HepG2 (cell line): Measurements from ENCODE around the gene SBK3. TPM values are rescaled to one million over a fixed set of nuclear protein-coding genes. Genes with fewer than 3 reads are reported as not detected.

Source experiments
- ATAC-seq: fragments of 200-7000 bp; cut with Tn5 transposase; 3 replicates; pipeline ENCODE4 v1.9.1; 2020; ENCODE audit warnings: mild to moderate bottlenecking, moderate library complexity
- BruUV-seq: library from RNA; stranded (reverse); fragments of 400-500 nt; replicated peaks from 2 replicates; lab custom pipeline; 2021; lab: Mats Ljungman, UMichigan
- CTCF ChIA-PET: fragments of 300-600 bp; formaldehyde crosslinking; extraction: SDS; loops from one replicate; lab custom pipeline; 2021; ENCODE audit warnings: low total read pairs, inconsistent platforms, low intra/inter-chr PET ratio; lab: Yijun Ruan, JAX
- POLR2A ChIA-PET: fragments of 350-600 bp; sonication (Branson Sonifier 250); formaldehyde crosslinking; loops from one replicate; lab custom pipeline; 2020; ENCODE audit warnings: antibody characterized with exemption, inconsistent platforms; lab: Yijun Ruan, JAX
- DNase-seq: peaks from one replicate; pipeline ENCODE4 v3.0.0-alpha.2; 2015; ENCODE audit warnings: low spot score
- FAIRE-seq: peaks from 3 replicates; lab custom pipeline; 2011; peaks lifted over from hg19 to GRCh38; lab: Jason Lieb, UNC
- H2AFZ ChIP-seq: one replicate; pipeline ENCODE4 v1.6.1; 2011; ENCODE audit warnings: low read length, inconsistent platforms
- H3K27ac ChIP-seq: fragments of 300-600 bp; 3 replicates; pipeline ENCODE4 v1.8.0; 2011; ENCODE audit warnings: mixed run types, mild to moderate bottlenecking, mixed read lengths, low read length, inconsistent platforms; ENCODE audit not compliant: insufficient read depth; ENCODE audit errors: extremely low read length
- H3K27me3 ChIP-seq, 2 experiments: fragments of 200-600 bp in 1 of 2; 2 replicates in 1 of 2; 3 replicates in 1 of 2; pipeline versions ENCODE4 v1.6.0 to v1.8.0; 2011; ENCODE audit warnings: low read length in 2 of 2, mild to moderate bottlenecking in 2 of 2, moderate library complexity in 2 of 2, inconsistent platforms in 1 of 2; ENCODE audit not compliant: insufficient read depth in 2 of 2, control insufficient read depth in 1 of 2
- H3K36me3 ChIP-seq, 2 experiments: fragments of 200-600 bp in 1 of 2; replicated peaks in 1 of 2; 2 replicates in 1 of 2; 3 replicates in 1 of 2; pipeline versions ENCODE4 v1.5.1 to v1.8.0; 2011; ENCODE audit warnings: low read length in 2 of 2, inconsistent platforms in 1 of 2; ENCODE audit not compliant: insufficient read depth in 2 of 2, control insufficient read depth in 1 of 2
- H3K4me1 ChIP-seq: 2 replicates; pipeline ENCODE4 v1.5.1; 2012; ENCODE audit warnings: low read length, inconsistent platforms; ENCODE audit not compliant: insufficient read depth
- H3K4me2 ChIP-seq: 2 replicates; pipeline ENCODE4 v1.6.0; 2011; ENCODE audit warnings: low read depth, low read length, inconsistent platforms
- H3K4me3 ChIP-seq, 3 experiments: fragments of 200-600 bp in 1 of 3; sonication (generic), shearing (Covaris generic) in 1 of 3; replicated peaks in 1 of 3; 2 replicates each; pipeline ENCODE4 v1.5.1; 2011 to 2016; ENCODE audit warnings: low read length in 3 of 3, inconsistent platforms in 2 of 3, low read depth in 2 of 3, mild to moderate bottlenecking in 2 of 3, control low read depth in 1 of 3, mixed read lengths in 1 of 3; ENCODE audit not compliant: insufficient read depth in 1 of 3
- H3K79me2 ChIP-seq: one replicate; pipeline ENCODE4 v1.6.1; 2011; ENCODE audit warnings: low read length, inconsistent platforms; ENCODE audit not compliant: insufficient read depth
- H3K9ac ChIP-seq: 2 replicates; pipeline ENCODE4 v1.6.0; 2011; ENCODE audit warnings: mild to moderate bottlenecking, low read depth, low read length, inconsistent platforms; ENCODE audit not compliant: insufficient read depth
- H3K9me3 ChIP-seq: 2 replicates; pipeline ENCODE4 v1.5.1; 2012; ENCODE audit warnings: mild to moderate bottlenecking, low read length
- H4K20me1 ChIP-seq: 2 replicates; pipeline ENCODE4 v1.6.0; 2011; ENCODE audit warnings: inconsistent platforms, mild to moderate bottlenecking, low read length, moderate library complexity; ENCODE audit not compliant: insufficient read depth
- HNF1A ChIP-seq, 2 experiments: sonication (generic) in 1 of 2; formaldehyde crosslinking in 1 of 2; IDR thresholded peaks; 2 replicates each; pipeline versions ENCODE4 v1.4.0 to v1.6.1; 2016 to 2020; ENCODE audit warnings: borderline replicate concordance in 1 of 2, low read depth in 1 of 2, mild to moderate bottlenecking in 1 of 2, missing genetic modification reagents in 1 of 2
- TFE3 ChIP-seq: IDR thresholded peaks from 2 replicates; pipeline ENCODE4 v1.6.1; 2016
- U2AF2 ChIP-seq: fragments of 200-400 bp; formaldehyde crosslinking; IDR thresholded peaks from 2 replicates; pipeline ENCODE4 v1.6.1; 2017; ENCODE audit warnings: low read depth, mild to moderate bottlenecking, low read length
- ZNF275 ChIP-seq: sonication (generic); formaldehyde crosslinking; IDR thresholded peaks from 2 replicates; pipeline ENCODE4 v1.8.0; 2022; ENCODE audit warnings: missing genetic modification reagents, mild to moderate bottlenecking, inconsistent platforms, borderline replicate concordance
- ZNF430 ChIP-seq: sonication (generic); formaldehyde crosslinking; IDR thresholded peaks from 2 replicates; pipeline ENCODE4 v1.9.0; 2021; ENCODE audit warnings: mild to moderate bottlenecking, missing genetic modification reagents
- ZNF687 ChIP-seq: sonication (generic); formaldehyde crosslinking; IDR thresholded peaks from 2 replicates; pipeline ENCODE4 v1.5.1; 2020; ENCODE audit warnings: mild to moderate bottlenecking, missing genetic modification reagents, moderate library complexity
- WGBS: methylation state at CpG from one replicate; pipeline ENCODE4 v1.1.6; 2017; ENCODE audit warnings: low lambda C conversion rate; 5-methylcytosine and 5-hydroxymethylcytosine counted together
- in situ Hi-C: cut with HindIII; loops from 2 replicates; pipeline ENCODE4 v1.10.0; 2017; ENCODE audit warnings: low pct_unique_long_range_greater_than_20kb; ENCODE audit not compliant: extremely low pct_ligation_motif_present
- intact Hi-C: fragments of 100-400 bp; cut with micrococcal nuclease; formaldehyde crosslinking; loops from one replicate; pipeline ENCODE4 v1.10.0; 2022; ENCODE audit not compliant: unreplicated experiment
- polyA plus RNA-seq, 8 experiments: library from polyadenylated mRNA; depleted of rRNA in 3 of 8; stranded (reverse) in 7 of 8; unstranded in 1 of 8; fragments of >200 nt; fragmentation: Illumina TruSeq in 4 of 8; extraction: Trizol in 4 of 8; gene quantifications; 2 replicates each; pipeline versions ENCODE4 v1.2.1 to v1.2.3, GENCODE V29; 2011 to 2016; ENCODE audit warnings: low read depth in 4 of 8, missing spikeins in 1 of 8, mixed read lengths in 1 of 8; ENCODE audit not compliant: insufficient read depth in 1 of 8
- total RNA-seq, 5 experiments: library from RNA; depleted of rRNA; stranded (reverse); fragments of >200 nt; fragmentation: Illumina TruSeq; extraction: Trizol; gene quantifications; 2 replicates each; pipeline ENCODE4 v1.2.3, GENCODE V29; 2016; ENCODE audit warnings: low read depth in 1 of 5

The SBK3 gene
- total and polyA plus RNA-seq, 2 of the 13 experiments (the other 11 are each of a cell fraction or from before 2014, with no cell fraction given): 0.66 to 0.77 TPM

- peak; percentile 21; the same call in 1 of the 2 replicates for TF ChIP-seq ZNF687 (CRISPR knock-in tag)
- TF ChIP-seq TFE3 (CRISPR knock-in tag): no peak
Measured at GRCh38 chr19:55541091-55541490, 4.3 kb downstream of the SBK3 start (continued).

- Histone ChIP-seq H3K27ac (no peak overlapping the region), H3K27me3 (no peaks in the 10 kb centered on the region; a peak in 2 of 5 replicates)
- BruUV-seq: no TSS peak
- CTCF ChIA-PET: no interaction called here
- TF ChIP-seq U2AF2: no peak
- TF ChIP-seq ZNF430 (CRISPR knock-in tag): no peak
- TF ChIP-seq ZNF275 (CRISPR knock-in tag): no peak
- TF ChIP-seq HNF1A (IDR thresholded peaks at IDR 0.05; ENCODE audit: low read depth): no peak
- TF ChIP-seq HNF1A (CRISPR knock-in tag; IDR thresholded peaks at IDR 0.05; ENCODE audit: borderline replicate concordance): no peak
- TF ChIP-seq, all 625 proteins: peak for 0
- in situ Hi-C loops (no loop called here), intact Hi-C loops (no loop called here)
- no peaks in the 10 kb centered on the region for H3K36me3 ChIP-seq
- no peak overlapping the region for H3K4me2 ChIP-seq
- H3K9ac ChIP-seq: no peak overlapping the region
- no peaks in the 10 kb centered on the region for H4K20me1 ChIP-seq
- 54% methylated on average over 10 of the region's 10 CpGs for WGBS
- FAIRE-seq (no peak), ATAC-seq (no peak), DNase-seq (no peak)
- POLR2A ChIA-PET: interaction anchor here (1.1 kb wide), 1 partner anchor 9 kb away, joined by 3 read pairs; no protein-coding TSS in a partner anchor
- peaks cover 40% of the 10 kb centered on the region for H3K4me1 ChIP-seq
- H2AFZ ChIP-seq: no peak overlapping the region
- no peaks in the 10 kb centered on the region for H3K79me2 ChIP-seq
- H3K4me3 ChIP-seq: no peak overlapping the region
- no peaks in the 10 kb centered on the region for H3K9me3 ChIP-seq
Measured at GRCh38 chr19:55540619-55541018, 4.7 kb downstream of the SBK3 start.
